Esophagus (tissue), 2 donors: ENCODE measurements around the gene SNRPA1. TPM values are rescaled to one million over a fixed set of nuclear protein-coding genes. Genes with fewer than 3 reads are reported as not detected.

ENCODE experiments used
- H3K27ac ChIP-seq, 2 donors: one replicate each; pipeline ENCODE4 v1.5.1; 2013; ENCODE audit warnings: low read depth in 2 of 2, mild to moderate bottlenecking in 2 of 2, inconsistent platforms in 1 of 2, low read length in 1 of 2, moderate library complexity in 1 of 2
- H3K27me3 ChIP-seq, 2 donors: one replicate each; pipeline ENCODE4 v1.6.1; 2013; ENCODE audit warnings: low read length in 2 of 2, control low read depth in 1 of 2, mild to moderate bottlenecking in 1 of 2; ENCODE audit not compliant: insufficient read depth in 2 of 2, control insufficient read depth in 1 of 2
- H3K36me3 ChIP-seq, 2 donors: one replicate each; pipeline ENCODE4 v1.6.1; 2013; ENCODE audit warnings: low read length in 1 of 2; ENCODE audit not compliant: control insufficient read depth in 2 of 2, insufficient read depth in 2 of 2
- H3K4me1 ChIP-seq, 2 donors: one replicate each; pipeline ENCODE4 v1.6.1; 2013; ENCODE audit warnings: low read length in 1 of 2; ENCODE audit not compliant: control insufficient read depth in 2 of 2, insufficient read depth in 2 of 2
- H3K4me3 ChIP-seq, 2 donors: one replicate each; pipeline ENCODE4 v1.5.1; 2013; ENCODE audit warnings: low read length in 2 of 2, mild to moderate bottlenecking in 2 of 2, low read depth in 1 of 2, moderate library complexity in 1 of 2
- H3K9me3 ChIP-seq, 2 donors: one replicate each; pipeline ENCODE4 v1.6.1; 2013; ENCODE audit warnings: mild to moderate bottlenecking in 2 of 2, low read depth in 1 of 2, low read length in 1 of 2, moderate library complexity in 1 of 2; ENCODE audit not compliant: control insufficient read depth in 2 of 2, insufficient read depth in 1 of 2
- WGBS, 2 donors: extraction: QIAGEN DNeasy Blood & Tissue Kit; methylation state at CpG; one replicate each; pipeline ENCODE4 v1.1.7; 2013; 5-methylcytosine and 5-hydroxymethylcytosine counted together
- polyA plus RNA-seq, 2 donors: library from polyadenylated mRNA; stranded (reverse); fragments of 200-250 nt; gene quantifications; one replicate each; pipeline ENCODE4 v1.2.3, GENCODE V29; 2013
- donor health status: healthy with polysubstance abuse.
- donor health status: Bipolar disorder and iron deficiency.

Gene SNRPA1
- polyA plus RNA-seq, 2 donors: 38.9 to 53.2 TPM

- Histone ChIP-seq H3K27ac (no peak overlapping the region), H3K4me3 (no peak overlapping the region), H3K36me3 (no peaks in the 10 kb centered on the region), H3K9me3 (no peaks in the 10 kb centered on the region), H3K27me3 (no peaks in the 10 kb centered on the region), H3K4me1 (peaks cover 4 to 14% of the 10 kb centered on the region in 2 donors)
- WGBS, 2 donors: 47 to 56% methylated on average over 7 of the region's 7 CpGs
Observed at GRCh38 chr15:101244036-101244781, 50.8 kb downstream of the SNRPA1 start.

GRCh38 chr15:101243420-101243819, 51.6 kb downstream of the SNRPA1 start:
- H3K36me3 ChIP-seq: no peaks in the 10 kb centered on the region
- no peaks in the 10 kb centered on the region for H3K9me3 ChIP-seq
- H3K27ac ChIP-seq: no peak overlapping the region
- no peaks in the 10 kb centered on the region for H3K27me3 ChIP-seq
- 87 to 88% methylated on average over 9 of the region's 9 CpGs for WGBS, 2 donors
- peaks cover 4 to 14% of the 10 kb centered on the region in 2 donors for H3K4me1 ChIP-seq
- no peak overlapping the region for H3K4me3 ChIP-seq

DNA sequence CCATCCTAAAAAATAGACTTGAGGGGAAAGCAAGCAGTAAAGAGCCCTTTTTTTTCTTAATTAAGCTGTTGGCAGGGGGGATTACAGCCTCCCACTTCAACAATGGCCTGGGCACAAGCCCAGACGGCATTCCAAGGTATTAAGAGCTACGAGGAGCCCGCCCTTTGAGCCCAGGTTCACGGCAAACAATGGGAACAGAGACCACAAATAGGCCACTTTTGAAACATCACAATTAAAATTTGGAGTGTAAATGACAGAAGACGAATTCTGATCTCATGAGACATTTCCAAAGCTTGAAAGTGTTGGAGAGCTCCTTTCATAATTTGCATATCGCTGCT, 52.1 kb downstream of the SNRPA1 start:
- Histone ChIP-seq H3K36me3 (no peaks in the 10 kb centered on the region), H3K9me3 (no peaks in the 10 kb centered on the region), H3K27me3 (no peaks in the 10 kb centered on the region), H3K4me1 (peaks cover 4 to 14% of the 10 kb centered on the region in 2 donors), H3K4me3 (no peak overlapping the region), H3K27ac (peak overlapping the region in 1 of 2 donors; percentile 57)
- 31 to 42% methylated on average over 6 of the region's 6 CpGs for WGBS, 2 donors

- WGBS, 2 donors: 47 to 49% methylated on average over 12 of the region's 12 CpGs
- peaks cover 4 to 14% of the 10 kb centered on the region in 2 donors for H3K4me1 ChIP-seq
- H3K4me3 ChIP-seq: no peak overlapping the region
- H3K36me3 ChIP-seq: no peaks in the 10 kb centered on the region
- no peaks in the 10 kb centered on the region for H3K9me3 ChIP-seq
- no peaks in the 10 kb centered on the region for H3K27me3 ChIP-seq
- no peak overlapping the region for H3K27ac ChIP-seq
Observed at GRCh38 chr15:101242160-101242998, 52.7 kb downstream of the SNRPA1 start.

- H3K27me3 ChIP-seq: no peaks in the 10 kb centered on the region
- peaks cover 4 to 14% of the 10 kb centered on the region in 2 donors for H3K4me1 ChIP-seq
- 57% methylated on average over 5 of the region's 5 CpGs for WGBS, 2 donors
Observed at GRCh38 chr15:101240358-101240757, 54.7 kb downstream of the SNRPA1 start.

GRCh38 chr15:101239724-101240136, 55.3 kb downstream of the SNRPA1 start:
- peaks cover 0 to 6% of the 10 kb centered on the region in 2 donors for H3K36me3 ChIP-seq
- no peaks in the 10 kb centered on the region for H3K27me3 ChIP-seq
- H3K27ac ChIP-seq: peak overlapping the region in 1 of 2 donors; percentile 4
- no peak overlapping the region for H3K4me3 ChIP-seq
- H3K4me1 ChIP-seq: peaks cover 0 to 11% of the 10 kb centered on the region in 2 donors
- WGBS, 2 donors: 61 to 62% methylated on average over 6 of the region's 6 CpGs
- H3K9me3 ChIP-seq: no peaks in the 10 kb centered on the region

More at GRCh38 chr15:101240358-101240757, 54.7 kb downstream of the SNRPA1 start:
- H3K27ac ChIP-seq: no peak overlapping the region
- no peaks in the 10 kb centered on the region for H3K9me3 ChIP-seq
- H3K36me3 ChIP-seq: peaks cover 0 to 2% of the 10 kb centered on the region in 2 donors
- H3K4me3 ChIP-seq: no peak overlapping the region

DNA sequence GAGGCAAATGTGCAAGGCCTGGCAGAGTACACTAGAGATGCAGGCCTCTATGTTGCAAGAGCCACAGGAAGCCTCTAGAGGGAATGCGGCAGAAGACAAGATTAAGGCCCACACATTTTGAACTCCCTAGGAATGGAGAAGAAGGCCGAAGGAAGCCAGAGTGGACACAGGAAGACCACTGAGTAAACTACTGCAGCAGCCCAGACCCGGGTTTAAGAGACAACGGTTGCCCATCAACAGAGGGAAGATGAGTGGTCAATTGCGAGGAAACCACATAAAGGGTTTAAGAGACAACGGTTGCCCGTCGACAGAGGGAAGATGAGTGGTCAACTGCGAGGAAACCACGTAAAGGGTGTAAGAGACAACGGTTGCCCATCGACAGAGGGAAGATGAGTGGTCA, 57.8 kb downstream of the SNRPA1 start:
- Histone ChIP-seq H3K27me3 (no peaks in the 10 kb centered on the region), H3K9me3 (no peaks in the 10 kb centered on the region), H3K36me3 (peaks cover 0 to 9% of the 10 kb centered on the region in 2 donors), H3K27ac (no peak overlapping the region), H3K4me3 (no peak overlapping the region), H3K4me1 (peaks cover 4 to 11% of the 10 kb centered on the region in 2 donors)
- WGBS, 2 donors: 86 to 90% methylated on average over 12 of the region's 12 CpGs

- 48 to 70% methylated on average over 5 of the region's 5 CpGs for WGBS, 2 donors
- H3K9me3 ChIP-seq: no peaks in the 10 kb centered on the region
- no peak overlapping the region for H3K4me3 ChIP-seq
- peaks cover 0 to 9% of the 10 kb centered on the region in 2 donors for H3K36me3 ChIP-seq
- H3K4me1 ChIP-seq: peaks cover 4 to 8% of the 10 kb centered on the region in 2 donors
- H3K27ac ChIP-seq: peak overlapping the region in 1 of 2 donors; percentile 16
- no peaks in the 10 kb centered on the region for H3K27me3 ChIP-seq
Observed at GRCh38 chr15:101233651-101234280, 61.3 kb downstream of the SNRPA1 start.

- Histone ChIP-seq H3K4me1 (peaks cover 4 to 8% of the 10 kb centered on the region in 2 donors), H3K36me3 (peaks cover 0 to 9% of the 10 kb centered on the region in 2 donors), H3K27ac (peak overlapping the region in 1 of 2 donors; percentile 47)
Observed at GRCh38 chr15:101232677-101233076, 62.4 kb downstream of the SNRPA1 start.

More at GRCh38 chr15:101232677-101233076, 62.4 kb downstream of the SNRPA1 start:
- no peak overlapping the region for H3K4me3 ChIP-seq
- WGBS, 2 donors: 43 to 52% methylated on average over 5 of the region's 5 CpGs
- H3K27me3 ChIP-seq: no peaks in the 10 kb centered on the region
- H3K9me3 ChIP-seq: no peaks in the 10 kb centered on the region
